SK-N-MC (cell line): Measurements from ENCODE around the gene PLPPR1.

Experiments used
- DNase-seq: peaks from one replicate; pipeline ENCODE4 v3.0.0-alpha.2; 2011; ENCODE audit warnings: low read depth, low spot score
- H3K27ac ChIP-seq: fragments of 200-600 bp; sonication (generic); 2 replicates; pipeline ENCODE4 v1.5.1; 2016; ENCODE audit warnings: mixed run types
- H3K36me3 ChIP-seq: fragments of 200-600 bp; sonication (generic); 2 replicates; pipeline ENCODE4 v1.6.1; 2017; ENCODE audit warnings: antibody characterized with exemption, low read length, mixed read lengths; ENCODE audit not compliant: insufficient read depth
- H3K4me3 ChIP-seq: fragments of 200-600 bp; sonication (generic); 2 replicates; pipeline ENCODE4 v1.5.1; 2016
- H3K9ac ChIP-seq: fragments of 200-600 bp; sonication (generic); 2 replicates; pipeline ENCODE4 v1.8.0; 2017; ENCODE audit warnings: mixed run types, mixed read lengths; ENCODE audit not compliant: insufficient read length
- H3K9me3 ChIP-seq: fragments of 200-600 bp; sonication (generic); 2 replicates; pipeline ENCODE4 v1.6.1; 2017; ENCODE audit warnings: low read depth, mild to moderate bottlenecking, antibody characterized with exemption, low read length, moderate library complexity, mixed read lengths
- EZH2 ChIP-seq: fragments of 200-600 bp; sonication (generic); IDR thresholded peaks from one replicate; pipeline ENCODE4 v1.6.1; 2017; ENCODE audit warnings: antibody characterized with exemption
- FOXP2 ChIP-seq: optimal IDR thresholded peaks from 2 replicates; pipeline ENCODE3; 2011; ENCODE audit warnings: mild to moderate bottlenecking, moderate library complexity; ENCODE audit not compliant: insufficient read depth; ENCODE audit errors: extremely low read length, control extremely low read depth
- POLR2AphosphoS5 ChIP-seq: IDR thresholded peaks from 2 replicates; pipeline ENCODE4 v1.6.1; 2012; ENCODE audit warnings: mild to moderate bottlenecking, low read depth, low read length, borderline replicate concordance

The PLPPR1 gene

GRCh38 chr9:101022704-101023103 is 5.8 kb upstream of the PLPPR1 start:
- no peak overlapping the region for H3K27ac ChIP-seq
- TF ChIP-seq EZH2 (no peak), POLR2AphosphoS5 (no peak), FOXP2 (no peak)
- no peak overlapping the region for H3K9ac ChIP-seq
- no peaks in the 10 kb centered on the region for H3K36me3 ChIP-seq
- no peak overlapping the region for H3K4me3 ChIP-seq
- H3K9me3 ChIP-seq: no peaks in the 10 kb centered on the region
- no peak for DNase-seq

- H3K27ac ChIP-seq: no peak overlapping the region
- no peak for DNase-seq
- H3K4me3 ChIP-seq: no peak overlapping the region
- no peak for TF ChIP-seq EZH2
- no peak for TF ChIP-seq POLR2AphosphoS5
- TF ChIP-seq FOXP2: no peak
- H3K9me3 ChIP-seq: no peaks in the 10 kb centered on the region
- no peaks in the 10 kb centered on the region for H3K36me3 ChIP-seq
- no peak overlapping the region for H3K9ac ChIP-seq
Observed at GRCh38 chr9:101025940-101026339, 2.6 kb upstream of the PLPPR1 start.

GRCh38 chr9:101026824-101027223 is 1.7 kb upstream of the PLPPR1 start:
- no peak overlapping the region for H3K27ac ChIP-seq
- H3K36me3 ChIP-seq: no peaks in the 10 kb centered on the region
- no peak overlapping the region for H3K4me3 ChIP-seq
- no peak for DNase-seq
- H3K9me3 ChIP-seq: no peaks in the 10 kb centered on the region
- H3K9ac ChIP-seq: no peak overlapping the region
- TF ChIP-seq POLR2AphosphoS5: no peak
- TF ChIP-seq EZH2: no peak
- TF ChIP-seq FOXP2: no peak

GRCh38 chr9:101027236-101027635 is 1.3 kb upstream of the PLPPR1 start:
- Histone ChIP-seq H3K27ac (no peak overlapping the region), H3K9me3 (no peaks in the 10 kb centered on the region), H3K36me3 (no peaks in the 10 kb centered on the region), H3K4me3 (no peak overlapping the region), H3K9ac (no peak overlapping the region)
- TF ChIP-seq FOXP2: no peak
- no peak for TF ChIP-seq EZH2
- no peak for TF ChIP-seq POLR2AphosphoS5
- no peak for DNase-seq

GRCh38 chr9:101027733-101028345 is 688 bp upstream of the PLPPR1 start:
- H3K9me3 ChIP-seq: no peaks in the 10 kb centered on the region
- TF ChIP-seq FOXP2 (no peak), EZH2 (no peak), POLR2AphosphoS5 (no peak)
- H3K36me3 ChIP-seq: no peaks in the 10 kb centered on the region
- no peak for DNase-seq
- no peak overlapping the region for H3K9ac ChIP-seq
- H3K27ac ChIP-seq: no peak overlapping the region
- no peak overlapping the region for H3K4me3 ChIP-seq

- H3K4me3 ChIP-seq: no peak overlapping the region
- DNase-seq: no peak
Observed at GRCh38 chr9:101029315-101030085, 973 bp downstream of the PLPPR1 start.

GRCh38 chr9:101030086-101030391 is 1.5 kb downstream of the PLPPR1 start:
- TF ChIP-seq FOXP2: no peak
- no peak for TF ChIP-seq POLR2AphosphoS5
- TF ChIP-seq EZH2: no peak
- Histone ChIP-seq H3K36me3 (no peaks in the 10 kb centered on the region), H3K9ac (no peak overlapping the region), H3K9me3 (no peaks in the 10 kb centered on the region), H3K27ac (no peak overlapping the region), H3K4me3 (no peak overlapping the region)
- no peak for DNase-seq

More at GRCh38 chr9:101029315-101030085, 973 bp downstream of the PLPPR1 start:
- H3K36me3 ChIP-seq: no peaks in the 10 kb centered on the region
- H3K9ac ChIP-seq: no peak overlapping the region
- no peak for TF ChIP-seq EZH2
- no peak for TF ChIP-seq FOXP2
- no peak for TF ChIP-seq POLR2AphosphoS5
- no peak overlapping the region for H3K27ac ChIP-seq
- no peaks in the 10 kb centered on the region for H3K9me3 ChIP-seq

GRCh38 chr9:101032426-101032825 is 3.9 kb downstream of the PLPPR1 start:
- TF ChIP-seq EZH2 (no peak), POLR2AphosphoS5 (no peak), FOXP2 (no peak)
- Histone ChIP-seq H3K4me3 (no peak overlapping the region), H3K9ac (no peak overlapping the region), H3K27ac (no peak overlapping the region), H3K9me3 (no peaks in the 10 kb centered on the region), H3K36me3 (no peaks in the 10 kb centered on the region)
- no peak for DNase-seq

GRCh38 chr9:101034222-101034621 is 5.7 kb downstream of the PLPPR1 start:
- Histone ChIP-seq H3K4me3 (no peak overlapping the region), H3K9me3 (no peaks in the 10 kb centered on the region), H3K27ac (no peak overlapping the region), H3K9ac (no peak overlapping the region), H3K36me3 (no peaks in the 10 kb centered on the region)
- no peak for DNase-seq
- TF ChIP-seq POLR2AphosphoS5 (no peak), FOXP2 (no peak), EZH2 (no peak)
